ENCODE data around the gene SLC36A4. TPM values are rescaled to one million over a fixed set of nuclear protein-coding genes. Genes with fewer than 3 reads are reported as not detected.
"Not testable (repeated sequence)": the region's sequence is repeated elsewhere in the genome, so short reads cannot be mapped to it uniquely, and the experiment has no call there.

SLC36A4 gene
- total RNA-seq, 2 donors from 2014 or later: 12.3 to 17.5 TPM

GRCh38 chr11:93198215-93198845, 539 bp upstream of the SLC36A4 start:
- ATAC-seq (no peak), DNase-seq (no peak)
- intact Hi-C loops (cut with DNase I): no loop called here

GRCh38 chr11:93196816-93197379, 893 bp downstream of the SLC36A4 start:
- no peak for DNase-seq

GRCh38 chr11:93194673-93195291, 3.0 kb downstream of the SLC36A4 start:
- ATAC-seq (no peak), DNase-seq (no peak)
- intact Hi-C loops (cut with DNase I): no loop called here

More at GRCh38 chr11:93196816-93197379, 893 bp downstream of the SLC36A4 start:
- ATAC-seq: no peak
- intact Hi-C loops (cut with DNase I): no loop called here

- DNase-seq (no peak), ATAC-seq (no peak)
- intact Hi-C loops (cut with DNase I): no loop called here
These were observed 4.1 kb downstream of the SLC36A4 start for GRCh38 chr11:93193731-93194130.

- ATAC-seq (no peak), DNase-seq (no peak)
- intact Hi-C loops (cut with DNase I): no loop called here
These were observed 5.6 kb downstream of the SLC36A4 start for GRCh38 chr11:93192163-93192562.

GRCh38 chr11:93189462-93189861, 8.3 kb downstream of the SLC36A4 start:
- no peak for DNase-seq
- no peak for ATAC-seq
- intact Hi-C loops (cut with DNase I): no loop called here

GRCh38 chr11:93188726-93189125, 9.1 kb downstream of the SLC36A4 start:
- ATAC-seq (no peak), DNase-seq (no peak)
- intact Hi-C loops (cut with DNase I): no loop called here

GRCh38 chr11:93187290-93187689, 10.5 kb downstream of the SLC36A4 start:
- no peak for ATAC-seq
- DNase-seq: no peak
- intact Hi-C loops (cut with DNase I): no loop called here

GRCh38 chr11:93177891-93178290, 19.9 kb downstream of the SLC36A4 start:
- DNase-seq; intact Hi-C loops (cut with DNase I); ATAC-seq: not testable (repeated sequence)

GRCh38 chr11:93169950-93170561, 27.7 kb downstream of the SLC36A4 start:
- DNase-seq: no peak
- intact Hi-C loops (cut with DNase I): no loop called here
- ATAC-seq: no peak

- ATAC-seq (no peak), DNase-seq (no peak)
- intact Hi-C loops (cut with DNase I): no loop called here
These were observed 28.6 kb downstream of the SLC36A4 start for GRCh38 chr11:93169143-93169542.

- ATAC-seq (no peak), DNase-seq (no peak)
- intact Hi-C loops (cut with DNase I): no loop called here
These were observed 30.9 kb downstream of the SLC36A4 start for GRCh38 chr11:93166862-93167261.

GRCh38 chr11:93166194-93166593, 31.6 kb downstream of the SLC36A4 start:
- DNase-seq (no peak), ATAC-seq (no peak)
- intact Hi-C loops (cut with DNase I): no loop called here

- intact Hi-C loops (cut with DNase I): no loop called here
- ATAC-seq (no peak), DNase-seq (no peak)
These were observed 37.0 kb downstream of the SLC36A4 start for GRCh38 chr11:93160808-93161207.

- ATAC-seq (no peak), DNase-seq (no peak)
- intact Hi-C loops (cut with DNase I): no loop called here
These were observed 37.6 kb downstream of the SLC36A4 start for GRCh38 chr11:93160156-93160555.

GRCh38 chr11:93159721-93160120, 38.1 kb downstream of the SLC36A4 start:
- intact Hi-C loops (cut with DNase I): no loop called here
- ATAC-seq: no peak
- DNase-seq: no peak

- no peak for ATAC-seq
- intact Hi-C loops (cut with DNase I): no loop called here
These were observed 42.1 kb downstream of the SLC36A4 start for GRCh38 chr11:93155738-93156137.

GRCh38 chr11:93145390-93145915, 52.3 kb downstream of the SLC36A4 start:
- DNase-seq: no peak
- no peak for ATAC-seq

More at GRCh38 chr11:93155738-93156137, 42.1 kb downstream of the SLC36A4 start:
- DNase-seq: no peak

GRCh38 chr11:93143800-93144199, 54.0 kb downstream of the SLC36A4 start:
- no peak for DNase-seq
- no peak for ATAC-seq
- intact Hi-C loops (cut with DNase I): no loop called here

More at GRCh38 chr11:93145390-93145915, 52.3 kb downstream of the SLC36A4 start:
- intact Hi-C loops (cut with DNase I): no loop called here

GRCh38 chr11:93143186-93143585, 54.6 kb downstream of the SLC36A4 start:
- ATAC-seq (no peak), DNase-seq (no peak)
- intact Hi-C loops (cut with DNase I): no loop called here
